SK-N-SH treated with all-trans-retinoic acid at 6 μM for 48 hours (cell line): Measurements from ENCODE around the gene MRPS2.

Experiments used
- ARNTL ChIP-seq: fragments of 450-650 bp; formaldehyde crosslinking; IDR thresholded peaks from 2 replicates; pipeline ENCODE4 v1.5.0; 2020; ENCODE audit warnings: low read depth, mild to moderate bottlenecking, moderate library complexity, borderline replicate concordance
- BACH2 ChIP-seq: fragments of 250-450 bp; sonication (Bioruptor Pico); IDR thresholded peaks from 2 replicates; pipeline ENCODE4 v1.9.0; 2021; ENCODE audit warnings: mild to moderate bottlenecking, borderline replicate concordance
- CREB5 ChIP-seq: fragments of 250-450 bp; sonication (Bioruptor Pico); IDR thresholded peaks from 2 replicates; pipeline ENCODE4 v1.5.1; 2020; ENCODE audit warnings: low read depth, mild to moderate bottlenecking, moderate library complexity
- CSDC2 ChIP-seq: fragments of 250-450 bp; sonication (Bioruptor Pico); IDR thresholded peaks from 2 replicates; pipeline ENCODE4 v1.5.0; 2020; ENCODE audit warnings: mild to moderate bottlenecking, moderate library complexity
- ESRRG ChIP-seq: fragments of 250-450 bp; sonication (Bioruptor Pico); IDR thresholded peaks from 2 replicates; pipeline ENCODE4 v1.6.1; 2021; ENCODE audit warnings: mild to moderate bottlenecking
- PPARA ChIP-seq: fragments of 250-450 bp; sonication (Bioruptor Pico); IDR thresholded peaks from 2 replicates; pipeline ENCODE4 v1.5.0; 2020; ENCODE audit warnings: mild to moderate bottlenecking, borderline replicate concordance
- RARB ChIP-seq: fragments of 250-450 bp; sonication (Bioruptor Pico); IDR thresholded peaks from 2 replicates; pipeline ENCODE4 v1.8.0; 2021; ENCODE audit warnings: mild to moderate bottlenecking, moderate library complexity
- SNAI2 ChIP-seq: fragments of 250-450 bp; sonication (Bioruptor Pico); IDR thresholded peaks from 2 replicates; pipeline ENCODE4 v1.5.0; 2020; ENCODE audit warnings: mild to moderate bottlenecking, moderate library complexity
- ZC3H10 ChIP-seq: fragments of 250-450 bp; sonication (Bioruptor Pico); IDR thresholded peaks from 2 replicates; pipeline ENCODE4 v1.5.1; 2021; ENCODE audit warnings: mild to moderate bottlenecking, moderate library complexity
- ZFP3 ChIP-seq: fragments of 250-450 bp; sonication (Bioruptor Pico); IDR thresholded peaks from 2 replicates; pipeline ENCODE4 v1.5.0; 2020; ENCODE audit warnings: mild to moderate bottlenecking, moderate library complexity
- ZFP30 ChIP-seq: fragments of 450-650 bp; formaldehyde crosslinking; IDR thresholded peaks from 2 replicates; pipeline ENCODE4 v1.5.0; 2022; ENCODE audit warnings: mild to moderate bottlenecking, moderate library complexity
- TF ChIP-seq, protein P1 (sequence below): fragments of 250-450 bp; sonication (Bioruptor Pico); IDR thresholded peaks from 2 replicates; pipeline ENCODE4 v1.5.0; 2020; ENCODE audit warnings: mild to moderate bottlenecking, moderate library complexity
- TF ChIP-seq, protein P2 (sequence below): fragments of 250-450 bp; sonication (Bioruptor Pico); IDR thresholded peaks from 2 replicates; pipeline ENCODE4 v1.8.0; 2021; ENCODE audit warnings: low read depth, mild to moderate bottlenecking, moderate library complexity, borderline replicate concordance
- TF ChIP-seq, protein P3 (sequence below): fragments of 250-450 bp; sonication (Bioruptor Pico); IDR thresholded peaks from 2 replicates; pipeline ENCODE4 v1.5.1; 2021; ENCODE audit warnings: mild to moderate bottlenecking, moderate library complexity

GRCh38 chr9:135531096-135531495, 30.6 kb downstream of the MRPS2 start:
- TF ChIP-seq, protein P1, sequence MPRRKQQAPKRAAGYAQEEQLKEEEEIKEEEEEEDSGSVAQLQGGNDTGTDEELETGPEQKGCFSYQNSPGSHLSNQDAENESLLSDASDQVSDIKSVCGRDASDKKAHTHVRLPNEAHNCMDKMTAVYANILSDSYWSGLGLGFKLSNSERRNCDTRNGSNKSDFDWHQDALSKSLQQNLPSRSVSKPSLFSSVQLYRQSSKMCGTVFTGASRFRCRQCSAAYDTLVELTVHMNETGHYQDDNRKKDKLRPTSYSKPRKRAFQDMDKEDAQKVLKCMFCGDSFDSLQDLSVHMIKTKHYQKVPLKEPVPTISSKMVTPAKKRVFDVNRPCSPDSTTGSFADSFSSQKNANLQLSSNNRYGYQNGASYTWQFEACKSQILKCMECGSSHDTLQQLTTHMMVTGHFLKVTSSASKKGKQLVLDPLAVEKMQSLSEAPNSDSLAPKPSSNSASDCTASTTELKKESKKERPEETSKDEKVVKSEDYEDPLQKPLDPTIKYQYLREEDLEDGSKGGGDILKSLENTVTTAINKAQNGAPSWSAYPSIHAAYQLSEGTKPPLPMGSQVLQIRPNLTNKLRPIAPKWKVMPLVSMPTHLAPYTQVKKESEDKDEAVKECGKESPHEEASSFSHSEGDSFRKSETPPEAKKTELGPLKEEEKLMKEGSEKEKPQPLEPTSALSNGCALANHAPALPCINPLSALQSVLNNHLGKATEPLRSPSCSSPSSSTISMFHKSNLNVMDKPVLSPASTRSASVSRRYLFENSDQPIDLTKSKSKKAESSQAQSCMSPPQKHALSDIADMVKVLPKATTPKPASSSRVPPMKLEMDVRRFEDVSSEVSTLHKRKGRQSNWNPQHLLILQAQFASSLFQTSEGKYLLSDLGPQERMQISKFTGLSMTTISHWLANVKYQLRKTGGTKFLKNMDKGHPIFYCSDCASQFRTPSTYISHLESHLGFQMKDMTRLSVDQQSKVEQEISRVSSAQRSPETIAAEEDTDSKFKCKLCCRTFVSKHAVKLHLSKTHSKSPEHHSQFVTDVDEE, result no peak
- no peak for TF ChIP-seq SNAI2 (CRISPR knock-in tag)
- TF ChIP-seq ZFP30 (CRISPR knock-in tag), result no peak
- TF ChIP-seq ESRRG (CRISPR knock-in tag), result no peak
- no peak for TF ChIP-seq RARB (CRISPR knock-in tag)
- TF ChIP-seq ZC3H10, result no peak
- TF ChIP-seq PPARA, result no peak
- TF ChIP-seq ARNTL (CRISPR knock-in tag), result no peak
- TF ChIP-seq, protein P2, sequence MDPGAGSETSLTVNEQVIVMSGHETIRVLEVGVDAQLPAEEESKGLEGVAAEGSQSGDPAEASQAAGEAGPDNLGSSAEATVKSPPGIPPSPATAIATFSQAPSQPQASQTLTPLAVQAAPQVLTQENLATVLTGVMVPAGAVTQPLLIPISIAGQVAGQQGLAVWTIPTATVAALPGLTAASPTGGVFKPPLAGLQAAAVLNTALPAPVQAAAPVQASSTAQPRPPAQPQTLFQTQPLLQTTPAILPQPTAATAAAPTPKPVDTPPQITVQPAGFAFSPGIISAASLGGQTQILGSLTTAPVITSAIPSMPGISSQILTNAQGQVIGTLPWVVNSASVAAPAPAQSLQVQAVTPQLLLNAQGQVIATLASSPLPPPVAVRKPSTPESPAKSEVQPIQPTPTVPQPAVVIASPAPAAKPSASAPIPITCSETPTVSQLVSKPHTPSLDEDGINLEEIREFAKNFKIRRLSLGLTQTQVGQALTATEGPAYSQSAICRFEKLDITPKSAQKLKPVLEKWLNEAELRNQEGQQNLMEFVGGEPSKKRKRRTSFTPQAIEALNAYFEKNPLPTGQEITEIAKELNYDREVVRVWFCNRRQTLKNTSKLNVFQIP (CRISPR knock-in tag), result no peak
- TF ChIP-seq CSDC2 (CRISPR knock-in tag), result no peak
- TF ChIP-seq BACH2, result no peak
- no peak for TF ChIP-seq CREB5 (CRISPR knock-in tag)
- TF ChIP-seq ZFP3, result no peak
- TF ChIP-seq, protein P3, sequence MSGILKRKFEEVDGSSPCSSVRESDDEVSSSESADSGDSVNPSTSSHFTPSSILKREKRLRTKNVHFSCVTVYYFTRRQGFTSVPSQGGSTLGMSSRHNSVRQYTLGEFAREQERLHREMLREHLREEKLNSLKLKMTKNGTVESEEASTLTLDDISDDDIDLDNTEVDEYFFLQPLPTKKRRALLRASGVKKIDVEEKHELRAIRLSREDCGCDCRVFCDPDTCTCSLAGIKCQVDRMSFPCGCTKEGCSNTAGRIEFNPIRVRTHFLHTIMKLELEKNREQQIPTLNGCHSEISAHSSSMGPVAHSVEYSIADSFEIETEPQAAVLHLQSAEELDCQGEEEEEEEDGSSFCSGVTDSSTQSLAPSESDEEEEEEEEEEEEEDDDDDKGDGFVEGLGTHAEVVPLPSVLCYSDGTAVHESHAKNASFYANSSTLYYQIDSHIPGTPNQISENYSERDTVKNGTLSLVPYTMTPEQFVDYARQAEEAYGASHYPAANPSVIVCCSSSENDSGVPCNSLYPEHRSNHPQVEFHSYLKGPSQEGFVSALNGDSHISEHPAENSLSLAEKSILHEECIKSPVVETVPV (CRISPR knock-in tag), result no peak
